GM13977 (cell line): ENCODE measurements around the gene LILRA1.
"Not testable (repeated sequence)": the region's sequence is repeated elsewhere in the genome, so short reads cannot be mapped to it uniquely, and the experiment has no call there.

Experiments
- DNase-seq: peaks from one replicate; pipeline ENCODE4 v3.0.0; 2012; ENCODE audit warnings: low spot score
- in situ Hi-C: fragments of 300-500 bp; cut with MboI; formaldehyde crosslinking; loops from one replicate; pipeline ENCODE4 v1.12.0; 2022; ENCODE audit warnings: low sequenced_read_pairs, low pct_unique_long_range_greater_than_20kb, mixed read lengths, inconsistent platforms; ENCODE audit not compliant: unreplicated experiment
- TF ChIP-seq, protein P1 (sequence below): IDR thresholded peaks from 2 replicates; pipeline ENCODE4 v1.5.1; 2012; ENCODE audit warnings: mild to moderate bottlenecking, control low read depth; ENCODE audit not compliant: insufficient read depth; ENCODE audit errors: extremely low read depth, missing control alignments

Gene LILRA1

DNA sequence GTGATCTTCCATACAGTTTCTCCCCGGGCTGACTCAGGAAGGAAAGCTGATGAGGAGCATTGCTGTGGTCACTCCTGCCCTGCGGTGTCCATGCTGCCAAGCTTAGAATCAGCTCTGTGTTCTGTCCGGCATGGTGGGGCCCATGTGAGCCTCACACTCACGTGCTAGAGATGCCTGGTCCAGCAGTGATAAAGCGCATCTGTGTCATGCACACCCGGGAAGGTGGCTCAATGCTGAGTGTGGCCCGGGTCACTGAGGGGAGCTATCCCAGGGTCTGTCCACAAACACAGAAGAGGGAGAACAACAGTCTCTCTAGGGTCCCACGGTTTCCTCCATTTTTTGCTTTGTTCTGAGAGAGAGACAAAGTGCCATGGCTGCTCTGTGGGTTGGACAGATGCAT, 33.3 kb downstream of the LILRA1 start:
- TF ChIP-seq, protein P1, sequence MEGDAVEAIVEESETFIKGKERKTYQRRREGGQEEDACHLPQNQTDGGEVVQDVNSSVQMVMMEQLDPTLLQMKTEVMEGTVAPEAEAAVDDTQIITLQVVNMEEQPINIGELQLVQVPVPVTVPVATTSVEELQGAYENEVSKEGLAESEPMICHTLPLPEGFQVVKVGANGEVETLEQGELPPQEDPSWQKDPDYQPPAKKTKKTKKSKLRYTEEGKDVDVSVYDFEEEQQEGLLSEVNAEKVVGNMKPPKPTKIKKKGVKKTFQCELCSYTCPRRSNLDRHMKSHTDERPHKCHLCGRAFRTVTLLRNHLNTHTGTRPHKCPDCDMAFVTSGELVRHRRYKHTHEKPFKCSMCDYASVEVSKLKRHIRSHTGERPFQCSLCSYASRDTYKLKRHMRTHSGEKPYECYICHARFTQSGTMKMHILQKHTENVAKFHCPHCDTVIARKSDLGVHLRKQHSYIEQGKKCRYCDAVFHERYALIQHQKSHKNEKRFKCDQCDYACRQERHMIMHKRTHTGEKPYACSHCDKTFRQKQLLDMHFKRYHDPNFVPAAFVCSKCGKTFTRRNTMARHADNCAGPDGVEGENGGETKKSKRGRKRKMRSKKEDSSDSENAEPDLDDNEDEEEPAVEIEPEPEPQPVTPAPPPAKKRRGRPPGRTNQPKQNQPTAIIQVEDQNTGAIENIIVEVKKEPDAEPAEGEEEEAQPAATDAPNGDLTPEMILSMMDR: no peak

DNA sequence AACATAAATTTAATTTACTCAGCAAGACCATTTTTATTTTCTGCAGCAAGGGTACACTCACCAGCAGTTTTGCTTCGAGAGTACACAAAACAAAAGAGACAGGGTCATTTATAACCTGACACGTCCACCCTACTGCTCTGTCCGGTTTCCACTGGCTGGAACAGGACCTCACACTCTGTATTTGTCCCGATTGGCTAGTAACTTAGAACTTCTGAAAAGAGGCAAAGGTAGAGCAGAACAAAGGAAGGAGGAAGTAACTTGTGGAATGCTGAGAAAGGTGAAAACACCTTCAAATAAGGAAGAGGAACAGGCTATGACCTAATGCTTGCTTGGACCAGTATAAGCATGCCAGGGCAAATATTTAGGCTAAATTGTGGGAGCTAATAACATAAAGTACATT, 34.5 kb downstream of the LILRA1 start:
- DNase-seq, in situ Hi-C loops: not testable (repeated sequence)

More for the DNA sequence above, 33.3 kb downstream of the LILRA1 start:
- in situ Hi-C loops: no loop called here
- no peak for DNase-seq

DNA sequence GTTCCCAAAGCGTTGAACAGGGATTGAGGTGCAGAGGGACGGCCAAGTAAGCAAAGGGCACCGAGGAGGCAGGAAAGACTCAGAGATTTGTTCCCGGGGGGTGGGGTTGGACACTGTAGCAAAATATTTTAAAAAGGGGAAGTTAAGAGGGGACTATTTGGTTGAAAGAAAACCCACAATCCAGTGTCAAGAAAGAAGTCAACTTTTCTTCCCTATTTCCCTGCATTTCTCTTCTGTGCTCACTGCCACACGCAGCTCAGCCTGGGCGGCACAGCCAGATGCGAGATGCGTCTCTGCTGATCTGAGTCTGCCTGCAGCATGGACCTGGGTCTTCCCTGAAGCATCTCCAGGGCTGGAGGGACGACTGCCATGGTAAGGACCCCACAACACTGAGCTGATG, 36.8 kb downstream of the LILRA1 start, which contains the start of gene LILRB1:
LILRB1 (plus strand) TSS at position 223 of the 400 bp plus-strand sequence. CDS start 590 bp downstream, outside the sequence.
- in situ Hi-C loops, DNase-seq: not testable (repeated sequence)

DNA sequence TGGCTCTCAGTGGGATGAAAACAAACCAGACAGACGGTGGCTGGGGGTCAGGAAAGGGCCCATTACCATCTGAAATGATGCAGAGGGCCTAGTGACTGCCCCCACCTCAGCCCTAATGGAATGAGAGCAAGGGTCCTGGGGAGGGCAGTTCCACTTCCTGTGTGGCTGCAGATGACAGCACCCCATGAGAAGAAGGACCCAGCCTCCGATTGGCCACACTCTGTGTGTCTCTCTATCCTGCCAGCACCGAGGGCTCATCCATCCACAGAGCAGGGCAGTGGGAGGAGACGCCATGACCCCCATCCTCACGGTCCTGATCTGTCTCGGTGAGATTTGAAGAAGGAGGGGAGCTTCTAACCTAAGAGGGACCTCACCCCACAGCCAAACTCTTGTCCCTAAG, 37.4 kb downstream of the LILRA1 start:
- DNase-seq: no peak
- in situ Hi-C loops: no loop called here
- TF ChIP-seq, protein P1: no peak

DNA sequence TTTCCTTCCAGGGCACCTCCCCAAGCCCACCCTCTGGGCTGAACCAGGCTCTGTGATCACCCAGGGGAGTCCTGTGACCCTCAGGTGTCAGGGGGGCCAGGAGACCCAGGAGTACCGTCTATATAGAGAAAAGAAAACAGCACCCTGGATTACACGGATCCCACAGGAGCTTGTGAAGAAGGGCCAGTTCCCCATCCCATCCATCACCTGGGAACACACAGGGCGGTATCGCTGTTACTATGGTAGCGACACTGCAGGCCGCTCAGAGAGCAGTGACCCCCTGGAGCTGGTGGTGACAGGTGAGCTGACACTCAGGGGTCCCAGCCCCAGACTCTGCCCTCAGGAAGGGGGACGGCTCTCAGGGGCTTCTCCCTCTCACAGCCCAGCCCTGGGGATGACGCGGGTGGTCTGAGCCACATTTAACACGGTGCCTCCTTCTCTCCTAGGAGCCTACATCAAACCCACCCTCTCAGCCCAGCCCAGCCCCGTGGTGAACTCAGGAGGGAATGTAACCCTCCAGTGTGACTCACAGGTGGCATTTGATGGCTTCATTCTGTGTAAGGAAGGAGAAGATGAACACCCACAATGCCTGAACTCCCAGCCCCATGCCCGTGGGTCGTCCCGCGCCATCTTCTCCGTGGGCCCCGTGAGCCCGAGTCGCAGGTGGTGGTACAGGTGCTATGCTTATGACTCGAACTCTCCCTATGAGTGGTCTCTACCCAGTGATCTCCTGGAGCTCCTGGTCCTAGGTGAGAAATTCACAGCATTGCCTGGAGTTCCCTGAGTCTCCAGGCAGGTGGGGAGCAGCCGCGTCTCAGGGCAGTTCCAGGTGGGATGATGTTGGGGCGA, 38.3 kb downstream of the LILRA1 start:
- DNase-seq, in situ Hi-C loops: not testable (repeated sequence)

DNA sequence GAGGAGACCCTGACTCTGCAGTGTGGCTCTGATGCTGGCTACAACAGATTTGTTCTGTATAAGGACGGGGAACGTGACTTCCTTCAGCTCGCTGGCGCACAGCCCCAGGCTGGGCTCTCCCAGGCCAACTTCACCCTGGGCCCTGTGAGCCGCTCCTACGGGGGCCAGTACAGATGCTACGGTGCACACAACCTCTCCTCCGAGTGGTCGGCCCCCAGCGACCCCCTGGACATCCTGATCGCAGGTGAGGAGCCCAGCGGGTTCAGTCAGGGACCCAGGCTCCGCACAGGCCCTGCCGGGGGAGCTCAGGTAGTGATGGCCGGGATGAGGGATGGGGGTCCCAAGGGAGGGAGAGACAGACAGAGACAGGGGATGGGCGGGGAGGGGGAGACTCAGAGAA, 39.1 kb downstream of the LILRA1 start:
- DNase-seq, in situ Hi-C loops: not testable (repeated sequence)

DNA sequence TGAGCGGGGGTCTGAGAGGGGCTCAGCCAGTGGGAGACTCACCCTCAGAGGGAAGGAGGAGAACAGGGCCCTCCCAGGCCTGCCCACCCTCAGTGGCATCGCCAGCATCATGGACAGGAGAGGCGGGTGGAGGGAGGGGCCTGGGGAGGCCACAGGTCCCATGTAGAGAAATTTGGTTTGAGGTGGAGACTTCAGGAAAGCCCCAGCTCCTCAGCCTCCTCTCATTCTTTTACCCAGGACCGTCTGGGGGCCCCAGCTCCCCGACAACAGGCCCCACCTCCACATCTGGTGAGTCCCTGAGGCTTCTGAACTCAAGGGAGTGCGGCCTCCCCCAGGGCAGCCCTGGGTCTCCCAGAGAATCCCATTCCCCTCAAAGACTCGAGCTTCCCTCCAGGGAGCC, 40.0 kb downstream of the LILRA1 start:
- in situ Hi-C loops: no loop called here
- peak; percentile 43 for DNase-seq
- TF ChIP-seq, protein P1: no peak

DNA sequence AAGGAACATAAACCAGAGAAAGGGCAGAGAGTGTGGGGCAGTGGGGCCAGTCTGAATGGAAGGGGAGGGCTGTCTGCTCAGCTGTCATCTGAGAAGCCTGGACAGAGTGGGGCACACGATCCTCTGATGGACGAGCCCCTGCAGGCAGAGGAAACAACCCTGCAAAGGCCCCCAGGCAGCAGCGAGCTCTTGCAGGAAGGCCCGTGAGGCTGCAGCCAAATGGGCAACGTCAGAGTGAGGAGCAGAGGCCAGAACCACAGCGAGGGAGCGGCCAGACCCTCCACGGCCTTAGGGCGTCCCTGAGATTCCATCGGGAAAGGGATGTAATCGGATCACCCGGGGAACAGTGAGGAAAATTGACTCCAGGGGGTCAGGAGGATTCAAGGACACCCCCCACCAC, 42.6 kb downstream of the LILRA1 start:
- in situ Hi-C loops, DNase-seq: not testable (repeated sequence)

DNA sequence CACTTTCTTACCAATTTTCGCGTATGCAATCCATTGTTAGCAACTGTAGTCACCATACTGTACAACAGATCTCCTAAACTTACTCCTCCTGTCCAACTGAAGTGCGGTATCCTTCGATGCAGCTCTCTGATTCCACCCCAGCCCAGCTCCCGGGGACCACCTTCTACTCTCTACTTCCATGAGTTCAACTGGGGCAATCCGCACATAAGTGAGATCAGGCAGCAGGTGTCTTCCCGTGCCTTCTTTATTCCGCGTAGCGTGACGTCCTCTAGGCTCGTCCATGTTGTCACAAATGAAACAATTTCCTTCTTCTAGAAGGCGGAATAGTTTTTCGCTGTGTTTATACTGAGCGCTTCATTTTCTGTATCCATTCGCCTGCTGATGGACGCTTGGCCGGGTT, 45.3 kb downstream of the LILRA1 start:
- in situ Hi-C loops: no loop called here
- TF ChIP-seq, protein P1: no peak
- no peak for DNase-seq

DNA sequence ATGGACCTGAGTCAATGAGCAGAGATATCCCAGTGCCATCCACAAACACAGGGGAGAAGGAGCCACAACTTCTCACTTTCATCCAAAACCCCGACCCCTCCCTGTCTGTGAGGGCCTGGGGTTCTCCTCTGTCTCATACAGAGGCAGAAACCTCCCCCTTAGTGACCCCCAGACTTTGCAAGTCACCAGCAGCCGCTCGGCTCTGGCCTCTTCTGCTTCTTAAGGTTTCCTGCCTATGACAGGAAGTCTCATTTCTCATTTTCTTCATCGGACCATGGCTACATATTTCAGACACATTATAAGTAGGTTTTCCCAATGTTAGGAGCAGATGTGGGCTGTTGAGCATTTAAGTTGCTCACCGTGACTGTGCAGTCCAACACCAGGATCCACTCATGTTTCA, 49.5 kb downstream of the LILRA1 start:
- in situ Hi-C loops, DNase-seq: not testable (repeated sequence)

DNA sequence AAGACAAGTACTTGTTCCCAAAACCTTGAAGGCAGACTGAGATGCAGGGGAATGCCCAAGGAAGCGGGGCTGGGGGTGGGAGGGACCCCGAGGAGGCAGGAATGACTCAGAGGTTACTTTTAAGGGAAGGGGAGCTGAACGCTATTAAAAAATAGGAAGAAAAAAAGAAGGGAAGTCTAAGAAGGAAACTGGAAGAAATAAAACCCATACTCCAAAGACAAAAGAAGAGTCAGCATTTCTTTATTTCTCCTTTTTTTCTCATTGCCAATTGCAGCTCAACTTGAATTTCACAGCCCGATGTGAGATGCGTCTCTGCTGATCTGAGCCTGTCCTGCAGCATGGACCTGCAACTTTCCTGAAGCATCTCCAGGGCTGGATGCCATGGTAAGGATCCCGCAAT, 50.2 kb downstream of the LILRA1 start:
- in situ Hi-C loops, DNase-seq: not testable (repeated sequence)
